Body of pancreas (tissue), 4 donors: Measurements from ENCODE around the gene SLC25A21. TPM values are rescaled to one million over a fixed set of nuclear protein-coding genes. Genes with fewer than 3 reads are reported as not detected.

ENCODE experiments used
- ATAC-seq: fragments of 150-250 bp; one replicate; pipeline ENCODE4 v1.9.1; 2016
- DNase-seq, 4 donors: peaks; one replicate each; pipeline ENCODE4 v3.0.0-alpha.2; 2019
- H3K27ac ChIP-seq, 4 donors: fragments of 200-600 bp; sonication (generic); 1 replicate in 3 of 4; 2 replicates in 1 of 4; pipeline versions ENCODE4 v1.5.1 to v1.6.1; 2016 to 2019; ENCODE audit warnings: mild to moderate bottlenecking in 1 of 4, mixed read lengths in 1 of 4, moderate library complexity in 1 of 4
- H3K27me3 ChIP-seq, 2 donors: fragments of 200-600 bp; sonication (generic); one replicate each; pipeline ENCODE4 v1.6.0; 2016; ENCODE audit warnings: mild to moderate bottlenecking in 1 of 2
- H3K36me3 ChIP-seq, 2 donors: fragments of 200-600 bp; sonication (generic); replicated peaks in 1 of 2; 2 replicates each; pipeline ENCODE4 v1.5.1; 2016; ENCODE audit warnings: low read depth in 2 of 2; ENCODE audit not compliant: insufficient read depth in 1 of 2
- H3K4me1 ChIP-seq: fragments of 200-600 bp; sonication (generic); one replicate; pipeline ENCODE4 v1.6.0; 2016
- H3K4me3 ChIP-seq, 2 donors: fragments of 200-600 bp; sonication (generic); 1 replicate in 1 of 2; 2 replicates in 1 of 2; pipeline ENCODE4 v1.5.1; 2016 to 2019
- H3K9me3 ChIP-seq, 3 donors: fragments of 200-600 bp; sonication (generic); 1 replicate in 2 of 3; 2 replicates in 1 of 3; pipeline ENCODE4 v1.5.1; 2016
- CTCF ChIP-seq, 7 experiments: fragments of 450-650 bp in 4 of 7; fragments of 200-600 bp in 3 of 7; sonication (generic) in 3 of 7; IDR thresholded peaks; one replicate each; pipeline ENCODE4 v1.5.1; 2016 to 2019; ENCODE audit warnings: antibody characterized with exemption in 7 of 7
- POLR2A ChIP-seq, 3 donors: fragments of 450-650 bp; IDR thresholded peaks; one replicate each; pipeline ENCODE4 v1.6.1; 2016; ENCODE audit warnings: antibody characterized with exemption in 3 of 3, mild to moderate bottlenecking in 2 of 3
- WGBS, 2 donors: methylation state at CpG; one replicate each; pipeline ENCODE4 v1.1.5; 2017; 5-methylcytosine and 5-hydroxymethylcytosine counted together
- intact Hi-C: fragments of 100-400 bp; cut with DNase I; formaldehyde crosslinking; loops from one replicate; pipeline ENCODE4 v1.15.1; 2023
- total RNA-seq, 2 donors: library from RNA; depleted of rRNA; stranded (reverse); fragments of >200 nt; gene quantifications; one replicate each; pipeline ENCODE4 v1.1.0, GENCODE V29; 2016

Gene SLC25A21
- total RNA-seq, 2 donors from 2014 or later: not detected

GRCh38 chr14:37051153-37051552, 121.3 kb downstream of the SLC25A21 start:
- Histone ChIP-seq H3K9me3 (peaks cover 0 to 12% (median 0%) of the 10 kb centered on the region in 3 donors), H3K4me3 (no peak overlapping the region), H3K4me1 (peaks cover 22% of the 10 kb centered on the region), H3K27ac (peak overlapping the region in 1 of 4 donors; percentile 31), H3K36me3 (no peaks in the 10 kb centered on the region), H3K27me3 (no peaks in the 10 kb centered on the region)
- TF ChIP-seq CTCF (IDR thresholded peaks at IDR 0.05) (no peak), POLR2A (IDR thresholded peaks at IDR 0.05) (no peak)
- ATAC-seq (no peak), DNase-seq (no peak)
- 82 to 85% methylated on average over 2 of the region's 2 CpGs for WGBS, 2 donors
- intact Hi-C loops: no loop called here

- DNase-seq (no peak), ATAC-seq (peak; percentile 26)
- H3K27ac ChIP-seq: no peak overlapping the region
These were observed 123.7 kb downstream of the SLC25A21 start for GRCh38 chr14:37048666-37049071.

GRCh38 chr14:37047996-37048395, 124.4 kb downstream of the SLC25A21 start:
- ATAC-seq (no peak), DNase-seq (no peak)
- TF ChIP-seq CTCF (IDR thresholded peaks at IDR 0.05): no peak
- TF ChIP-seq POLR2A (IDR thresholded peaks at IDR 0.05): no peak
- peaks cover 25% of the 10 kb centered on the region for H3K4me1 ChIP-seq
- intact Hi-C loops: no loop called here
- H3K27me3 ChIP-seq: no peaks in the 10 kb centered on the region
- no peak overlapping the region for H3K27ac ChIP-seq
- no peaks in the 10 kb centered on the region for H3K36me3 ChIP-seq
- 42 to 50% methylated on average over 4 of the region's 4 CpGs for WGBS, 2 donors
- no peaks in the 10 kb centered on the region for H3K9me3 ChIP-seq
- no peak overlapping the region for H3K4me3 ChIP-seq

More at GRCh38 chr14:37048666-37049071, 123.7 kb downstream of the SLC25A21 start:
- TF ChIP-seq CTCF (IDR thresholded peaks at IDR 0.05): no peak
- TF ChIP-seq POLR2A (IDR thresholded peaks at IDR 0.05): no peak
- no peaks in the 10 kb centered on the region for H3K27me3 ChIP-seq
- no peaks in the 10 kb centered on the region for H3K36me3 ChIP-seq
- peaks cover 25% of the 10 kb centered on the region for H3K4me1 ChIP-seq
- H3K4me3 ChIP-seq: no peak overlapping the region
- H3K9me3 ChIP-seq: peaks cover 0 to 4% (median 0%) of the 10 kb centered on the region in 3 donors
- intact Hi-C loops: no loop called here

- Histone ChIP-seq H3K4me3 (no peak overlapping the region), H3K9me3 (no peaks in the 10 kb centered on the region), H3K4me1 (peaks cover 25% of the 10 kb centered on the region), H3K36me3 (no peaks in the 10 kb centered on the region), H3K27ac (no peak overlapping the region), H3K27me3 (no peaks in the 10 kb centered on the region)
- 85 to 88% methylated on average over 4 of the region's 4 CpGs for WGBS, 2 donors
- TF ChIP-seq CTCF (IDR thresholded peaks at IDR 0.05) (no peak), POLR2A (IDR thresholded peaks at IDR 0.05) (no peak)
- no peak for DNase-seq
- intact Hi-C loops: no loop called here
- no peak for ATAC-seq
These were observed 125.2 kb downstream of the SLC25A21 start for GRCh38 chr14:37047226-37047625.

GRCh38 chr14:37046815-37047214, 125.6 kb downstream of the SLC25A21 start:
- intact Hi-C loops: no loop called here
- no peak for DNase-seq
- Histone ChIP-seq H3K9me3 (no peaks in the 10 kb centered on the region), H3K27me3 (no peaks in the 10 kb centered on the region), H3K27ac (no peak overlapping the region), H3K4me3 (no peak overlapping the region), H3K4me1 (peaks cover 25% of the 10 kb centered on the region), H3K36me3 (no peaks in the 10 kb centered on the region)
- WGBS, 2 donors: 74 to 83% methylated on average over 2 of the region's 2 CpGs
- ATAC-seq: no peak
- TF ChIP-seq POLR2A (IDR thresholded peaks at IDR 0.05) (no peak), CTCF (IDR thresholded peaks at IDR 0.05) (no peak)
